Measurements from ENCODE around the gene DEXI.
"Not testable (repeated sequence)": the region's sequence is repeated elsewhere in the genome, so short reads cannot be mapped to it uniquely, and the experiment has no call there.

DEXI gene

DNA sequence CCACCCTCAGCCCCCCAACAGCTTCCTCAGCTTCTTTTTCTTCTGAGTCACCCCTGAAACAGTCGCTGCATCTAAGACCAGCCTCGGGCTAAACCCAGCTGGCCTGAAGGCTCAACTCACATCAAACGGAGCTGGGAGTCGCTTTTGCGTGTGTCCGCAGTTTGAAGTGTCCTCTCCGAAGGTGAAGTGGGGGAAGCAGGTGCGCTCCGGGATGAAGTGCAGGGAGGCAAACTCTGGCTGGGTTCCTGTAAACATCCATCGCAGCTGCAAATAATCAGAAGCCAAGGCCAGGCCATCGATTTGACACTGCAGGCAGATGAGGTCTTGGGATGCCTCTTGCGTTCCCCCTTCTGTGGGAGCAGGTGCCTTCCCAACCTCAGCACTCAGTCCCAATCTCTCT is 13.2 kb downstream of the DEXI start:
- Mint-ChIP-seq H3K36me3 (peaks cover 38% of the 10 kb centered on the region), H3K4me1 (peaks cover 80% of the 10 kb centered on the region), H3K27ac (peak overlapping the region; percentile 68)
- H3K4me3 Mint-ChIP-seq, H3K9me3 Mint-ChIP-seq, H3K27me3 Mint-ChIP-seq, ATAC-seq: not testable (repeated sequence)

DNA sequence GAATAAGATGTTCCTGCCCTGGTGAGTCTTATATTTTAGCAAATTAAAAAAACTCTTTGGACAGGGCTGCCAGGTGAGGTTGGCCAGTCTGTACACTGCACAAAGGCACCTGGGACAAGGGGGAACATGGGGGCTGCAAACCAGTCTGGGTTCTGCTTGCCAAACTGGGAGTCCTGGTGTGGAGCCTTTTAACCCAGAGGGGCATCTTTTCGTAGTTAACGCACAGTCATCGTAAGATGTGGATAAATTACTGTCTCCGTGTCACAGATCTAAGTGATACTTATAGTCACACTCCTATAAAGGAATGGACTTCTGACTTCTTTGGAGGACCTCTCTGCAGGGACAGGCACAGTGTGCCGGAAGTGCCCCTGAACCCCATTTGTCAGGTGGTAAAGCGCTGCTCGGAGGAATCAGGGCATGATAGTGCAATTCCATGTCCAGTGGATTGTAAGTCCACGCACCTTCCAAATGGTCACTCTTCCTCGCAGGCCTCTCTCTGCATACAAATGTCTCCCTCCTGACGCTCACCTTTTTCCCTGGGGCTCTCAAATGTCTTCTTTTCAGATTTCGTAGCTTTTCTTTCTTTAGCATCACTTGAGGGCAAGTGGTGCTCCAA is 14.7 kb downstream of the DEXI start:
- Mint-ChIP-seq H3K4me1 (peaks cover 76% of the 10 kb centered on the region), H3K36me3 (peaks cover 40% of the 10 kb centered on the region), H3K27ac (peak overlapping the region; percentile 68), H3K4me3 (peak overlapping the region; percentile 2), H3K27me3 (no peaks in the 10 kb centered on the region), H3K9me3 (no peaks in the 10 kb centered on the region)
- no peak for ATAC-seq

DNA sequence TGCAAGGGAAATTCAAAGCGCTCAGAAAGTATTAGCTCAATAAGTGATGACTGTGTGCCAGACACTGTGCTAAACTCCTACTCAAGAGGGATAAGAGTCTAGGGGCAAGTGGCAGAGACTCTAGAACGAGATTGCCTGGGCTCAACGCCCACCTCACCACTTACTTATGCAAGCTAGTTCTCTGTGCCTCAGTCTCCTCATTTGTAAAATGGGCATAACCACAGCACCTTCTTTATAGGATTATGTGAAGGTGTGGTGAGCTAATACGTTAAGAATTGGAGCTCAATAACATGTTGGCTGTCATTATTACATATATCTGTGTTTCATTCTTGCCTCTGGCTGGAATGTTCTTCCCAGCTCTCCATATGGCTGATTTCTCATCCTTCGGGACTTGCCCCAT is 15.4 kb downstream of the DEXI start:
- Mint-ChIP-seq H3K27ac (peak overlapping the region; percentile 68), H3K36me3 (peaks cover 47% of the 10 kb centered on the region), H3K27me3 (no peaks in the 10 kb centered on the region), H3K4me1 (peaks cover 71% of the 10 kb centered on the region), H3K4me3 (no peak overlapping the region), H3K9me3 (no peaks in the 10 kb centered on the region)
- no peak for ATAC-seq

DNA sequence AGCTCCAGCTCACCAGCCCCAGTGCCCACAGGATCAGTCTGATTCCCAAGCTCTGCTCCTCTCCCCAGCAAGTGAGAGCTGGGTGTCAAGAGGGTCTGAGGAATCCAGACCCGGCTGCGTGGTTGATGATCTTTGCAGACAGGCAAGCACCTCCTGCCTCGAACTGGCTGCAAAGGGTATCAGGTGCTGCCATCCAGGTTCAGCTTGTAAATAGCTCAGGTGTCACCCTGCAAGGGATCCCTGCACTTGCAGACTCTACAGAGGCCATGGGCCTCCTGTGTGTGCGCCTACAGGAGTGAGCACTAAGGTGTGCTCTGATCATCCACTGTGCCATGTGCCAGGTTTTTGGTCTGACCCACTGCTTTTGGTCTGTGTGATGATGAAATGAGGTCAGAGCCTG is 16.2 kb downstream of the DEXI start:
- no peak overlapping the region for H3K4me3 Mint-ChIP-seq
- peaks cover 63% of the 10 kb centered on the region for H3K4me1 Mint-ChIP-seq
- no peak for ATAC-seq
- H3K27ac Mint-ChIP-seq, result peak overlapping the region; percentile 68
- H3K36me3 Mint-ChIP-seq, result peaks cover 55% of the 10 kb centered on the region
- H3K9me3 Mint-ChIP-seq, result no peaks in the 10 kb centered on the region
- no peaks in the 10 kb centered on the region for H3K27me3 Mint-ChIP-seq

DNA sequence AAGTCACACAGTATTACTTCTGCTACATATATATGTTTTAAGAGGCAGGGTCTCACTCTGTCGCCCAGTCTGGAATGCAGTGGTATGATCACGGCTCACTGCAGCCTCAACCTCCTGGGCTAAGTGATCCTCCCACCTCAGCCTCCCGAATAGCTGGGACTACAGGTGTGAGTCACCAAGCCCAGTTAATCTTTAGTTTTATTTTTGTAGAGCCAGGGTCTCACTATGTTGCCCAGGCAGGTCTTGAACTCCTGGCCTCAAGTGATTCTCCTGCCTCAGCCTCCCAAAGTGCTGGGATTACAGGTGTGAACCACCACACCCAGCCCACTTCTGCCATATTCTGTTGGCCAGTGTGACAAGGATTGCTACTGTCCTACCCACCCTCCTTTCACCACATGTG is 17.0 kb downstream of the DEXI start:
- H3K9me3 Mint-ChIP-seq, ATAC-seq, H3K4me3 Mint-ChIP-seq, H3K27me3 Mint-ChIP-seq: not testable (repeated sequence)
- Mint-ChIP-seq H3K27ac (peak overlapping the region; percentile 68), H3K4me1 (peaks cover 57% of the 10 kb centered on the region), H3K36me3 (peaks cover 56% of the 10 kb centered on the region)

DNA sequence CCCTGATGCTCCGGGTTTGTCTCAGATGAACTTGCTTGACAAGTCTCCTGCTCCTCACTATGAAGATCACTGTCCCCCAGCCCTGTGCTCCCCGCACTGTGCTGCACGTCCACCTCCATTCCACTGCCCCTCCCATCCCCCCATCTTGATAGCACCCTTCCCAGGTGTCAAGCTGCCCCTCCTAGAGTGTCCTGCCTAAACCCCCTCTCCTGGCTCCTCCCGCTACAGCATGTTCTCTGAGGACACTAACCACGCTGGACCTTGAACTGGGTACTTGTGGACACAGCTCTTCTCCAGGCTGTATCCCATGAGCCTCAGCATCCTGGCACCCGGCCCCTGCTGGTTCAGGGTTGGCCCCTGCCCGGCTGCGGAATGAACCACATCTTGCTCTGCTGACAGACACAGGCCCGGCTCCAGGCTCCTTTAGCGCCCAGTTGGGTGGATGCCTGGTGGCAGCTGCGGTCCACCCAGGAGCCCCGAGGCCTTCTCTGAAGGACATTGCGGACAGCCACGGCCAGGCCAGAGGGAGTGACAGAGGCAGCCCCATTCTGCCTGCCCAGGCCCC is 18.5 kb downstream of the DEXI start:
- no peak for ATAC-seq
- H3K36me3 Mint-ChIP-seq, result peaks cover 68% of the 10 kb centered on the region
- peak overlapping the region; percentile 26 for H3K27ac Mint-ChIP-seq

DNA sequence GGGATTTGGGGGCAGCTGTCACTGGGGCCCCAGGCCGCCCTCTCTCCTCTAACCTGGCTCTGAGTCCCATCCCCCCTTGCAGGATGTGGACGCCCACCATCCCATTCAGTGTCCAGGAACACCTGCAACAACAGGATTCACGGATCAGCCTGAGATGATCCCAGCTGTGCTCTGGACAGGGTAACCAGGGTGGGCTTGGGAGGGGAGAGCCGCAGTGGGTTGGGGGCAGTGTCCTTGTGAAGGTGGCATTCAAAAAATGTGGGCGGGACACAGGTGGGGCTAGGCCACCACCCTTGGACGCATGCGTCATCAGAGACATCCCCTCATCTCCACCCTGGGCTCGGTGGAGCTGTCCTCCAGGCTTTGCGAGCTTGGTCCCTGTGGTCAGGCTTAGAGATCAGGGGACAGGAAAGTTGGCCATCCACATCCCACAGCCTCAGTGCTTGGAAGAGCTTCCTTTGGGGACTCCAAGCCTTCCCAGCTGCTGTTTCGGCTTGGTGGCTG is 19.1 kb downstream of the DEXI start:
- Mint-ChIP-seq H3K36me3 (peaks cover 73% of the 10 kb centered on the region), H3K4me1 (peaks cover 52% of the 10 kb centered on the region), H3K27me3 (no peaks in the 10 kb centered on the region), H3K9me3 (no peaks in the 10 kb centered on the region), H3K4me3 (no peak overlapping the region), H3K27ac (peak overlapping the region; percentile 26)
- ATAC-seq, result no peak

More for the DNA sequence above, 18.5 kb downstream of the DEXI start:
- Mint-ChIP-seq H3K4me1 (peaks cover 52% of the 10 kb centered on the region), H3K4me3 (peak overlapping the region; percentile 41), H3K9me3 (no peaks in the 10 kb centered on the region), H3K27me3 (no peaks in the 10 kb centered on the region)

DNA sequence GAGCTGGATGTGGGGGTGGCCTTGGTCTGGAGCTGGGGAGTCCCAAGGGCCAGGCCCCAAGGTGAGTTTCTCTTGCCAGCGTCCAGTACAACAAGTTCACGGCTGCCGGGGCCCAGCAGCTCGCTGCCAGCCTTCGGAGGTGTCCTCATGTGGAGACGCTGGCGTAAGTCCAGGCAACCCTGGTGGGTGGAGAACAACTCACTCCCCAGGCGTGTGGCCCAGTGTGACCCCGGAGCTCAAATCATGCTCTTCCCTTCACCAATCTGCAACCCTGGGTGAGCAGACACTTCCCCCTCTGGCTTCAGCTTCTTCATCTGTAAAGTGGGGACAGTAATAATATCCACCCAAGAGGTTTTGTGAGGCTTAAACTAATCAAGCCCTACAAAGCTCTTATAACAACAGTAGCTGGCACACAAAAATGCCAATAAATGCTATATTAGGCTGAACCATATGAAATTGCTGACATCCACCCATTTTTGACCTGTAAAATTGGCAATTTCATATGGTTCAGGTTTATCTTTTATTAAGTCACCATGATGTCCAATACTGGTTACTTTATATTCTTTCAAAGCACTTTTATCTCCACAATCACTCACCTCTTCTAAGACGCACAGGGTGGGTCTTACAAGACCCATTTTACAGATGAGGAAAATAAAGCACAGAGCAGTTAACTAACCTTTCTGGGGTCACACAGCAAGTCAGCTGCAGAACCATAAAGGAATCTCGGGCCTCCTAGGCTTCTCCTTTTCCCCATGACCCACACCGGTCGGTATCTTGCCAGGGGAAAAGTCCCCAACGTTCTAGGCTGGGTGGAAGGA is 19.7 kb downstream of the DEXI start:
- H3K4me1 Mint-ChIP-seq, result peaks cover 52% of the 10 kb centered on the region
- no peaks in the 10 kb centered on the region for H3K27me3 Mint-ChIP-seq
- H3K9me3 Mint-ChIP-seq, result no peaks in the 10 kb centered on the region

DNA sequence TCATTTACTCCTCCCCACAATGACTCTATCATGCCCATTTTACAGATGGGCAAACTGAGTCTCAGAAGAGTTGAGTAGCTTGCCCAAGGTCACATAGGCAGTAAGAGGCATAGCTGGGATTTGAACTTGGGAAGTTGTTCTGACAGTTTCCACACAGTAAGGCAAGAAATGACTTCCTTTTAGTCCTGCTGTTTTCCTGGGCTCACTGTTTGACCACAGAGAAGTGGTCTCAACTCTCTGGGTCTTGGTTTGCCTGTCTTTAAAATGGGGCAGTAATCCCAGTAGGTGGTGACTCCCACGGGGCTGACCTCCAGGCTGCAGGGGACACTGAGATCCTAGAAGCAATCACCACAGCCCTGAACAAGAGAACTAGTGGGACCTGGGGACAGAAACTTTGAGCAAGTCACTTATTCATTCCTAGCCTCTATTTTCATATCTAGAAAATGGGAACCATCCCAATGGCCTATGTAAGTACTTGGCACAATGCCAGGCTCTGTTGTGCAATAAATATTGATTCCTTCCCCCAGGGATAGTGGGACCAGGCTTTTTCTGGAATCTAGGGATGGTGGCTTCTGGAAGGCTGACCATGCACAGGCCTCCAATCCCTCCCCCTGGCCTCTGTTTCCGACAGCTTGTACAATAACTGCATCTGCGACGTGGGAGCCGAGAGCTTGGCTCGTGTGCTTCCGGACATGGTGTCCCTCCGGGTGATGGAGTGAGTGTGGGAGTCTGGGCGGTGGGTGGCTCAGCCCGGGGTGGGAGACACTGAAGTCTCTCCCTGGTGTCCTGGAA is 20.5 kb downstream of the DEXI start:
- H3K4me1 Mint-ChIP-seq, result peaks cover 52% of the 10 kb centered on the region
- H3K36me3 Mint-ChIP-seq, result peaks cover 82% of the 10 kb centered on the region
- H3K9me3 Mint-ChIP-seq, result no peaks in the 10 kb centered on the region
- H3K4me3 Mint-ChIP-seq, result no peak overlapping the region
- ATAC-seq, result no peak
- H3K27me3 Mint-ChIP-seq, result no peaks in the 10 kb centered on the region
- H3K27ac Mint-ChIP-seq, result peak overlapping the region; percentile 53

More for the DNA sequence above, 19.7 kb downstream of the DEXI start:
- Mint-ChIP-seq H3K36me3 (peaks cover 74% of the 10 kb centered on the region), H3K27ac (peak overlapping the region; percentile 53), H3K4me3 (no peak overlapping the region)
- no peak for ATAC-seq

DNA sequence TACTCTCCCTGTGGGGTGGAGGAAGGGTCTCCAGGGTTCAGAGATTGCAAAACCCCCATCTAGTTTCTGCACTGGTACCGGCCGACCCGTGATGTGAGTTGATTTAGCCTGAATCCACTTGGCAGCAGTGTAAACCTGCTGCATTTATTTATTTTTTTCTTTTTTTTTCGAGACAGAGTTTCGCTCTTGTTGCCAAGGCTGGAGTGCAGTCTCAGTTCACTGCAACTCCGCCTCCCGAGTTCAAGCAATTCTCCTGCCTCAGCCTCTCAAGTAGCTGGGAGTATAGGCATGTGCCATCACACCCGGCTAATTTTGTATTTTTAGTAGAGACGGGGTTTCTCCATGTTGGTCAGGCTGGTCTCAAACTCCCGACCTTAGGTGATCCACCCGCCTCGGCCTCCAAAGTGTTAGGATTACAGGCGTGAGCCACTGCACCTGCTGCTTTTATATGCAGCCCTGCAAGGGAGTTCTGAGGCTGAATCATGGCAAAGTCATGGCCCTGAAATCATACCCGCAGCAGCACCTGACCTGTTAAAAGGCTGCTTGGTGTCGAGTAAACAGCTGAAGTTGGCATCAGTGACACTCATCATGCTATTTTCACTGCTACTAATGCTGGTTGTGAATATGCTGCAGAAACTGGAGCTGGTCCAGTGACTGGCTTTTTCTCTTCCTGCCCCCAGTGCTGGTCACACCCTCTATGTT is 21.4 kb downstream of the DEXI start:
- H3K9me3 Mint-ChIP-seq, result no peaks in the 10 kb centered on the region
- peak overlapping the region; percentile 53 for H3K27ac Mint-ChIP-seq
- peaks cover 86% of the 10 kb centered on the region for H3K36me3 Mint-ChIP-seq
- H3K27me3 Mint-ChIP-seq, result no peaks in the 10 kb centered on the region
- H3K4me1 Mint-ChIP-seq, result peaks cover 56% of the 10 kb centered on the region
- ATAC-seq, result no peak
- H3K4me3 Mint-ChIP-seq, result no peak overlapping the region

DNA sequence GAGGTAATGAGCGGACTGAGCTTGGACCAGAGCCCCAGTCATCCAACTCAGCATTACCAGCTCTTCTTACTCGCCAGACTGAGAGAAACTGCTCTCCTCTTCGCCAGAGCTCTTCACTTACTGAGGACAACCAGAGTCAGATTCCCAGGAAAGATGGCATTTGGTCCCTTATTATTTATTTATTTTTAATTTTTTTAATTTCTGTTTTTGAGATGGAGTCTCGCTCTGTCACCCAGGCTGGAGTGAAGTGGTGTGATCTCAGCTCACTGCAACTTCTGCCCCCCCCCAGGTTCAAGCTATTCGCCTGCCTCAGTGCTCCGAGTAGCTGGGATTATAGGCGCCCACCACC is 23.3 kb downstream of the DEXI start:
- Mint-ChIP-seq H3K4me3 (no peak overlapping the region), H3K27ac (peak overlapping the region; percentile 81), H3K36me3 (peaks cover 86% of the 10 kb centered on the region), H3K4me1 (peaks cover 65% of the 10 kb centered on the region), H3K9me3 (no peaks in the 10 kb centered on the region), H3K27me3 (no peaks in the 10 kb centered on the region)
- no peak for ATAC-seq

DNA sequence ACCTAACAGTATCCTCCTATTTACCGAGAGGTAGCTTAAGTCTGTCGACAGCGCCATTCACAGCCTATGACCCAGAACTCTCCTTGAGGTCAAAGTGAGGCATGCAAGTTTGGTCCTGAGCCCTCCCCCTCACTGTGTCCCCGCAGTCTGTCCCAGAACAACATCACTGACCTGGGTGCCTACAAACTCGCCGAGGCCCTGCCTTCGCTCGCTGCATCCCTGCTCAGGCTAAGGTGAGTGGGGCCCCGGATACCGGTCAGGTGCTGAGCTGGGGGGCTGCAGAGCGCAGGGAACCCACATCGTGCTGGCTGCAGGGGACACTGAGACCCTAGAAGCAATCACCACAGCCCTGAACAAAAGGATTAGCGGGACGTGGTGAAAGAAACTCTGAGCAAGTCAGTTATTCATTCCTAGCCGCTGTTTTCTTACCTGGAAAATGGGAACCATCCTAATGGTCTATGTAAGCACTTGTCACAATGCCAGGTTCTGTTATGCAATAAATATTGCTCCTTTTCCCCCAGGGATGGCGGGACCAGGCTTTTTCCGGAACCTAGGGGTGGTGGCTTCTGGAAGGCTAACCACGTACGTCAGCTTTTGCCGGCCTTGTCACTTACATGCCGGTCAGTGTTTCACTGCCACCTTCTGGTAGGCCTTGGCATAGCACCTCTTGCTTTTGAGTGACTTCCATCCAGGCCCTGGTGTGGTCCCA is 23.8 kb downstream of the DEXI start:
- ATAC-seq, result peak; percentile 80
- peak overlapping the region; percentile 81 for H3K27ac Mint-ChIP-seq
- H3K27me3 Mint-ChIP-seq, result no peaks in the 10 kb centered on the region
- peak overlapping the region; percentile 14 for H3K4me3 Mint-ChIP-seq
- H3K9me3 Mint-ChIP-seq, result no peaks in the 10 kb centered on the region
- H3K36me3 Mint-ChIP-seq, result peaks cover 85% of the 10 kb centered on the region
- H3K4me1 Mint-ChIP-seq, result peaks cover 63% of the 10 kb centered on the region

DNA sequence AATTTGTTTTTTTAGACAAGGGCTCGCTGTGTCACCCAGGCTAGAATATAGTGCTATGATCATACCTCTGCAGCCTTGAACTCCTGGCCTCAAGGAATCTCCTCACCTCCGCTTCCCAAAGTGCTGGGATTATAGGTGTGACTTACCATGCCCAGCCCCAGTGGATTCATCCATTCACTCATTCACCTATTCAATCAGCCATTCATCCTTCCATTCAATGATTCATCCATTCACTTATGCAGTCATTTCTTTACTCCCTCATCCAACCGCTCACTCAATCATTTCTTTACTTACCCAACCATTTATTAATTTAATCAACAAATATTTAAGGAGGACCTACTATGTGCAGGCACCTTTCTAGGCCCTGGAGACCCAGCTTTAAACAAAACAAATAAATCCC is 25.7 kb downstream of the DEXI start:
- peak overlapping the region; percentile 1 for H3K4me3 Mint-ChIP-seq
- ATAC-seq, result no peak
- H3K27me3 Mint-ChIP-seq, result no peaks in the 10 kb centered on the region
- peak overlapping the region; percentile 81 for H3K27ac Mint-ChIP-seq
- H3K36me3 Mint-ChIP-seq, result peaks cover 85% of the 10 kb centered on the region
- no peaks in the 10 kb centered on the region for H3K9me3 Mint-ChIP-seq
- H3K4me1 Mint-ChIP-seq, result peaks cover 80% of the 10 kb centered on the region

DNA sequence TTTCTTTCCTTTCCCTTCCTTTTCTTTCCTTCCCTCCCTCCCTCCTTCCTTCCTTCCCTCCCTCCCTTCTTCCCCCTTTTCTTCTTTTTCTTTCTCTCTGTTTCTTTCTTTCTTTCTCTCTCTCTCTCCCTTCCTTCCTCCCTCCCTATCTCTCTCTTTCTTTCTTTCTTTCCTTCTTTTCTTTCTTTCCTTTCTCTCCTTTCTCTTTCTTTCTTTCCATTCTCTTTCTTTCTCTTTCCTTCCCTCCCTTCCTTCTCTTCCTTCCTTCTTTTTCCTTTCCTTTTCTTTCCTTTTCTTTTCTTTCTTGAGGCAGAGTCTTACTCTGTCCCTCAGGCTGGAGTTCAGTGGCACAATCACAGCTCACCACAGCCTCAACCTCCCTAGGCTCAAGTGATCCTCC is 31.0 kb downstream of the DEXI start:
- Mint-ChIP-seq H3K36me3 (peaks cover 84% of the 10 kb centered on the region), H3K27ac (peak overlapping the region; percentile 87), H3K9me3 (peaks cover 2% of the 10 kb centered on the region), H3K4me3 (peak overlapping the region; percentile 40), H3K4me1 (peaks cover 82% of the 10 kb centered on the region), H3K27me3 (no peaks in the 10 kb centered on the region)
- no peak for ATAC-seq
